SK-N-SH treated with all-trans-retinoic acid at 6 μM for 48 hours (cell line): Measurements from ENCODE around the gene OMG.

Experiments used
- ARNTL ChIP-seq: fragments of 450-650 bp; formaldehyde crosslinking; IDR thresholded peaks from 2 replicates; pipeline ENCODE4 v1.5.0; 2020; ENCODE audit warnings: low read depth, mild to moderate bottlenecking, moderate library complexity, borderline replicate concordance
- ESRRG ChIP-seq: fragments of 250-450 bp; sonication (Bioruptor Pico); IDR thresholded peaks from 2 replicates; pipeline ENCODE4 v1.6.1; 2021; ENCODE audit warnings: mild to moderate bottlenecking
- ZFP30 ChIP-seq: fragments of 450-650 bp; formaldehyde crosslinking; IDR thresholded peaks from 2 replicates; pipeline ENCODE4 v1.5.0; 2022; ENCODE audit warnings: mild to moderate bottlenecking, moderate library complexity
- TF ChIP-seq, protein P1 (sequence below): fragments of 250-450 bp; sonication (Bioruptor Pico); IDR thresholded peaks from 2 replicates; pipeline ENCODE4 v1.8.0; 2021; ENCODE audit warnings: low read depth, mild to moderate bottlenecking, moderate library complexity, borderline replicate concordance
- TF ChIP-seq, protein P2 (sequence below): fragments of 250-450 bp; sonication (Bioruptor Pico); IDR thresholded peaks from 2 replicates; pipeline ENCODE4 v1.8.0; 2020; ENCODE audit warnings: mild to moderate bottlenecking, moderate library complexity, borderline replicate concordance

DNA sequence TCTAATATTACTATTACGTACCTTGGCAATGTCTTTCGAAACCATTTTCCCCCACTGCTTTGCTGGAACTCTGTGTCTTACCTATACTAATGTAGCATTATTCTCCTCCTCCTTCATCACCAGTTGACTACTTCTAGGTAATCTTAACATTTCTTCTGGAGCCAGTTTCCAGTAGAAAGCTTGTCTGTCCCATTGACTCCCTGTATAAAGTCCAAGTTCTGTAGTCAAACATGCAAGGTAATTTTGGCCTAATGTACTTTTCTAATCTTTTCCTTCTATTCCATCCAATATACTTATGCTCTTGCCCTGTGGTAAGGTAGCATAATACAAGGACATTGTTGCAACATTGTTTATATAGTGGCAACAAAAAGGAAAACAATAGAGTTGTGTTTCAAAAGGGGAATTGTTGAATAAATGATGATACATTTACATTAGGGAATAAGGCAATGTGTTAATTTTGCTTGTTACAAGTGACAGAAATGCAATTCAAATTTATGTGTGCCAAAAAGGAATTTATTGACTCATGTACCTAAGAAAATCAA lies 27.9 kb downstream of the OMG start:
- TF ChIP-seq, protein P1, sequence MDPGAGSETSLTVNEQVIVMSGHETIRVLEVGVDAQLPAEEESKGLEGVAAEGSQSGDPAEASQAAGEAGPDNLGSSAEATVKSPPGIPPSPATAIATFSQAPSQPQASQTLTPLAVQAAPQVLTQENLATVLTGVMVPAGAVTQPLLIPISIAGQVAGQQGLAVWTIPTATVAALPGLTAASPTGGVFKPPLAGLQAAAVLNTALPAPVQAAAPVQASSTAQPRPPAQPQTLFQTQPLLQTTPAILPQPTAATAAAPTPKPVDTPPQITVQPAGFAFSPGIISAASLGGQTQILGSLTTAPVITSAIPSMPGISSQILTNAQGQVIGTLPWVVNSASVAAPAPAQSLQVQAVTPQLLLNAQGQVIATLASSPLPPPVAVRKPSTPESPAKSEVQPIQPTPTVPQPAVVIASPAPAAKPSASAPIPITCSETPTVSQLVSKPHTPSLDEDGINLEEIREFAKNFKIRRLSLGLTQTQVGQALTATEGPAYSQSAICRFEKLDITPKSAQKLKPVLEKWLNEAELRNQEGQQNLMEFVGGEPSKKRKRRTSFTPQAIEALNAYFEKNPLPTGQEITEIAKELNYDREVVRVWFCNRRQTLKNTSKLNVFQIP (CRISPR knock-in tag) = no peak
- TF ChIP-seq ZFP30 (CRISPR knock-in tag) = no peak
- TF ChIP-seq, protein P2, sequence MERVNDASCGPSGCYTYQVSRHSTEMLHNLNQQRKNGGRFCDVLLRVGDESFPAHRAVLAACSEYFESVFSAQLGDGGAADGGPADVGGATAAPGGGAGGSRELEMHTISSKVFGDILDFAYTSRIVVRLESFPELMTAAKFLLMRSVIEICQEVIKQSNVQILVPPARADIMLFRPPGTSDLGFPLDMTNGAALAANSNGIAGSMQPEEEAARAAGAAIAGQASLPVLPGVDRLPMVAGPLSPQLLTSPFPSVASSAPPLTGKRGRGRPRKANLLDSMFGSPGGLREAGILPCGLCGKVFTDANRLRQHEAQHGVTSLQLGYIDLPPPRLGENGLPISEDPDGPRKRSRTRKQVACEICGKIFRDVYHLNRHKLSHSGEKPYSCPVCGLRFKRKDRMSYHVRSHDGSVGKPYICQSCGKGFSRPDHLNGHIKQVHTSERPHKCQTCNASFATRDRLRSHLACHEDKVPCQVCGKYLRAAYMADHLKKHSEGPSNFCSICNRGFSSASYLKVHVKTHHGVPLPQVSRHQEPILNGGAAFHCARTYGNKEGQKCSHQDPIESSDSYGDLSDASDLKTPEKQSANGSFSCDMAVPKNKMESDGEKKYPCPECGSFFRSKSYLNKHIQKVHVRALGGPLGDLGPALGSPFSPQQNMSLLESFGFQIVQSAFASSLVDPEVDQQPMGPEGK (CRISPR knock-in tag) = no peak
- TF ChIP-seq ESRRG (CRISPR knock-in tag) = no peak
- TF ChIP-seq ARNTL (CRISPR knock-in tag) = no peak
